Activated T-helper 1 cell treated with anti-CD3 and anti-CD28 coated beads, Interleukin-12 subunit alpha, Interleukin-12 subunit beta, Interleukin-2, Interleukin-4 antibody, amounts not matched to agents 30 ng/mL and 10 ng/mL and 1 ng/mL, durations not matched to agents 14 hours and 24 hours and 36 hours (primary cell): Measurements from ENCODE around the gene ADGRA1. TPM values are rescaled to one million over a fixed set of nuclear protein-coding genes. Genes with fewer than 3 reads are reported as not detected.
"Not testable (repeated sequence)": the region's sequence is repeated elsewhere in the genome, so short reads cannot be mapped to it uniquely, and the experiment has no call there.

Experiments used
- DNase-seq: peaks from one replicate; pipeline ENCODE4 v3.0.0; 2021; ENCODE audit warnings: low spot score
- H3K27ac Mint-ChIP-seq: one replicate; pipeline ENCODE4 v1.8.0; 2021; ENCODE audit warnings: mild to moderate bottlenecking, mixed read lengths
- H3K27me3 Mint-ChIP-seq: one replicate; pipeline ENCODE4 v1.8.0; 2022; ENCODE audit warnings: mild to moderate bottlenecking, moderate library complexity, mixed read lengths; ENCODE audit not compliant: insufficient read depth
- H3K36me3 Mint-ChIP-seq: one replicate; pipeline ENCODE4 v1.8.0; 2021; ENCODE audit warnings: low read depth, mixed read lengths
- H3K4me1 Mint-ChIP-seq: one replicate; pipeline ENCODE4 v1.8.0; 2021; ENCODE audit warnings: low read depth, mixed read lengths
- H3K4me3 Mint-ChIP-seq: one replicate; pipeline ENCODE4 v1.8.0; 2021; ENCODE audit warnings: mild to moderate bottlenecking, moderate library complexity, mixed read lengths
- H3K9me3 Mint-ChIP-seq: one replicate; pipeline ENCODE4 v1.8.0; 2021; ENCODE audit warnings: mixed read lengths
- intact Hi-C: fragments of 100-400 bp; cut with micrococcal nuclease; formaldehyde crosslinking; loops from one replicate; pipeline ENCODE4 v1.15.1; 2024
- total RNA-seq: library from RNA; stranded (reverse); gene quantifications from 2 replicates; pipeline ENCODE4 v1.2.3, GENCODE V29; 2022

ADGRA1 gene
- total RNA-seq, 1 donor from 2014 or later = not detected

- peaks cover 3% of the 10 kb centered on the region for H3K27me3 Mint-ChIP-seq
- no peak overlapping the region for H3K27ac Mint-ChIP-seq
- no peaks in the 10 kb centered on the region for H3K36me3 Mint-ChIP-seq
- peaks cover 27% of the 10 kb centered on the region for H3K9me3 Mint-ChIP-seq
- intact Hi-C loops = no loop called here
- no peak for DNase-seq
- no peak overlapping the region for H3K4me3 Mint-ChIP-seq
- no peaks in the 10 kb centered on the region for H3K4me1 Mint-ChIP-seq
Observed at GRCh38 chr10:133105686-133106390, 18.1 kb downstream of the ADGRA1 start.

GRCh38 chr10:133106516-133106915, 18.8 kb downstream of the ADGRA1 start:
- Mint-ChIP-seq H3K27ac (no peak overlapping the region), H3K9me3 (peaks cover 27% of the 10 kb centered on the region), H3K27me3 (peaks cover 3% of the 10 kb centered on the region), H3K4me3 (no peak overlapping the region), H3K4me1 (no peaks in the 10 kb centered on the region), H3K36me3 (no peaks in the 10 kb centered on the region)
- intact Hi-C loops = no loop called here
- no peak for DNase-seq

GRCh38 chr10:133107442-133107841, 19.7 kb downstream of the ADGRA1 start:
- H3K27ac Mint-ChIP-seq = no peak overlapping the region
- H3K4me1 Mint-ChIP-seq = no peaks in the 10 kb centered on the region
- intact Hi-C loops = no loop called here
- H3K36me3 Mint-ChIP-seq = no peaks in the 10 kb centered on the region
- H3K4me3 Mint-ChIP-seq = no peak overlapping the region
- H3K9me3 Mint-ChIP-seq = peaks cover 27% of the 10 kb centered on the region
- DNase-seq = no peak
- H3K27me3 Mint-ChIP-seq = peaks cover 3% of the 10 kb centered on the region

- H3K4me3 Mint-ChIP-seq = no peak overlapping the region
- H3K36me3 Mint-ChIP-seq = no peaks in the 10 kb centered on the region
- H3K9me3 Mint-ChIP-seq = peaks cover 27% of the 10 kb centered on the region
- no peaks in the 10 kb centered on the region for H3K4me1 Mint-ChIP-seq
- intact Hi-C loops = no loop called here
- peaks cover 3% of the 10 kb centered on the region for H3K27me3 Mint-ChIP-seq
- DNase-seq = no peak
- no peak overlapping the region for H3K27ac Mint-ChIP-seq
Observed at GRCh38 chr10:133109711-133110110, 22.0 kb downstream of the ADGRA1 start.

GRCh38 chr10:133110133-133110532, 22.4 kb downstream of the ADGRA1 start:
- DNase-seq = no peak
- Mint-ChIP-seq H3K36me3 (no peaks in the 10 kb centered on the region), H3K9me3 (peaks cover 27% of the 10 kb centered on the region), H3K27ac (no peak overlapping the region), H3K27me3 (peaks cover 2% of the 10 kb centered on the region), H3K4me1 (no peaks in the 10 kb centered on the region), H3K4me3 (no peak overlapping the region)
- intact Hi-C loops = no loop called here

GRCh38 chr10:133110609-133111275, 23.0 kb downstream of the ADGRA1 start:
- H3K27ac Mint-ChIP-seq = no peak overlapping the region
- peaks cover 27% of the 10 kb centered on the region for H3K9me3 Mint-ChIP-seq
- DNase-seq = no peak
- H3K27me3 Mint-ChIP-seq = no peaks in the 10 kb centered on the region
- intact Hi-C loops = no loop called here
- H3K36me3 Mint-ChIP-seq = no peaks in the 10 kb centered on the region
- H3K4me1 Mint-ChIP-seq = no peaks in the 10 kb centered on the region
- no peak overlapping the region for H3K4me3 Mint-ChIP-seq

- H3K9me3 Mint-ChIP-seq = peaks cover 27% of the 10 kb centered on the region
- H3K4me1 Mint-ChIP-seq, intact Hi-C loops: not testable (repeated sequence)
Observed at GRCh38 chr10:133111640-133112039, 23.9 kb downstream of the ADGRA1 start.

GRCh38 chr10:133113146-133113830, 25.6 kb downstream of the ADGRA1 start:
- DNase-seq = no peak
- peaks cover 15% of the 10 kb centered on the region for H3K9me3 Mint-ChIP-seq
- no peak overlapping the region for H3K4me3 Mint-ChIP-seq
- no peak overlapping the region for H3K27ac Mint-ChIP-seq
- intact Hi-C loops = no loop called here
- no peaks in the 10 kb centered on the region for H3K27me3 Mint-ChIP-seq
- H3K36me3 Mint-ChIP-seq = no peaks in the 10 kb centered on the region
- H3K4me1 Mint-ChIP-seq = no peaks in the 10 kb centered on the region

More at GRCh38 chr10:133111640-133112039, 23.9 kb downstream of the ADGRA1 start:
- H3K27ac Mint-ChIP-seq, DNase-seq, H3K36me3 Mint-ChIP-seq, H3K4me3 Mint-ChIP-seq, H3K27me3 Mint-ChIP-seq: not testable (repeated sequence)

GRCh38 chr10:133113847-133114246, 26.1 kb downstream of the ADGRA1 start:
- H3K4me3 Mint-ChIP-seq = no peak overlapping the region
- intact Hi-C loops = no loop called here

GRCh38 chr10:133114251-133114650, 26.5 kb downstream of the ADGRA1 start:
- Mint-ChIP-seq H3K9me3 (peaks cover 16% of the 10 kb centered on the region), H3K36me3 (no peaks in the 10 kb centered on the region), H3K4me1 (no peaks in the 10 kb centered on the region), H3K27me3 (no peaks in the 10 kb centered on the region), H3K27ac (no peak overlapping the region), H3K4me3 (no peak overlapping the region)
- DNase-seq = no peak
- intact Hi-C loops = no loop called here

More at GRCh38 chr10:133113847-133114246, 26.1 kb downstream of the ADGRA1 start:
- no peaks in the 10 kb centered on the region for H3K36me3 Mint-ChIP-seq
- no peaks in the 10 kb centered on the region for H3K4me1 Mint-ChIP-seq
- H3K27ac Mint-ChIP-seq = no peak overlapping the region
- no peak for DNase-seq
- H3K9me3 Mint-ChIP-seq = peaks cover 17% of the 10 kb centered on the region
- no peaks in the 10 kb centered on the region for H3K27me3 Mint-ChIP-seq

- H3K36me3 Mint-ChIP-seq = no peaks in the 10 kb centered on the region
- H3K27ac Mint-ChIP-seq = no peak overlapping the region
- peaks cover 11% of the 10 kb centered on the region for H3K9me3 Mint-ChIP-seq
- H3K4me3 Mint-ChIP-seq = no peak overlapping the region
- intact Hi-C loops = no loop called here
- DNase-seq = no peak
- H3K4me1 Mint-ChIP-seq = no peaks in the 10 kb centered on the region
- no peaks in the 10 kb centered on the region for H3K27me3 Mint-ChIP-seq
Observed at GRCh38 chr10:133114726-133115452, 27.2 kb downstream of the ADGRA1 start.

- no peak for DNase-seq
- Mint-ChIP-seq H3K4me3 (no peak overlapping the region), H3K9me3 (peaks cover 11% of the 10 kb centered on the region), H3K36me3 (no peaks in the 10 kb centered on the region), H3K27ac (no peak overlapping the region), H3K27me3 (no peaks in the 10 kb centered on the region), H3K4me1 (no peaks in the 10 kb centered on the region)
- intact Hi-C loops = no loop called here
Observed at GRCh38 chr10:133115453-133115842, 27.7 kb downstream of the ADGRA1 start.
